GM19395 (cell line): ENCODE measurements around the gene ACADS.
"Not testable (repeated sequence)": the region's sequence is repeated elsewhere in the genome, so short reads cannot be mapped to it uniquely, and the experiment has no call there.

Source experiments
- ATAC-seq: cut with Tn5 transposase; IDR thresholded peaks from one replicate; pipeline ENCODE4 v1.9.1; 2021; ENCODE audit warnings: mild to moderate bottlenecking, moderate library complexity; ENCODE audit not compliant: unreplicated experiment

ACADS gene

GRCh38 chr12:120726510-120726793 is 826 bp downstream of the ACADS start:
- no peak for ATAC-seq

- ATAC-seq = no peak
Measured at GRCh38 chr12:120726961-120727360, 1.3 kb downstream of the ACADS start.

- not testable (repeated sequence) for ATAC-seq
Measured at GRCh38 chr12:120732198-120732597, 6.6 kb downstream of the ACADS start.

- no peak for ATAC-seq
Measured at GRCh38 chr12:120733574-120733973, 7.9 kb downstream of the ACADS start.

- no peak for ATAC-seq
Measured at GRCh38 chr12:120734210-120734609, 8.6 kb downstream of the ACADS start.

- no peak for ATAC-seq
Measured at GRCh38 chr12:120735181-120735580, 9.6 kb downstream of the ACADS start.

GRCh38 chr12:120736404-120737331 is 11.0 kb downstream of the ACADS start:
- ATAC-seq = no peak

- ATAC-seq = no peak
Measured at GRCh38 chr12:120737557-120738251, 12.1 kb downstream of the ACADS start.

- ATAC-seq = no peak
Measured at GRCh38 chr12:120738252-120739030, 12.8 kb downstream of the ACADS start.

GRCh38 chr12:120739031-120739762 is 13.6 kb downstream of the ACADS start:
- no peak for ATAC-seq

- ATAC-seq = no peak
Measured at GRCh38 chr12:120739821-120740613, 14.4 kb downstream of the ACADS start.

GRCh38 chr12:120740871-120741270 is 15.2 kb downstream of the ACADS start:
- no peak for ATAC-seq

GRCh38 chr12:120741476-120742421 is 16.1 kb downstream of the ACADS start:
- ATAC-seq = no peak

GRCh38 chr12:120744922-120745493 is 19.4 kb downstream of the ACADS start:
- no peak for ATAC-seq

- ATAC-seq = no peak
Measured at GRCh38 chr12:120748242-120748641, 22.6 kb downstream of the ACADS start.

- no peak for ATAC-seq
Measured at GRCh38 chr12:120749256-120749655, 23.6 kb downstream of the ACADS start.

- no peak for ATAC-seq
Measured at GRCh38 chr12:120750806-120751205, 25.2 kb downstream of the ACADS start.

GRCh38 chr12:120751389-120751788 is 25.8 kb downstream of the ACADS start:
- no peak for ATAC-seq

- no peak for ATAC-seq
Measured at GRCh38 chr12:120754792-120755191, 29.2 kb downstream of the ACADS start.
